Measurements from ENCODE around the gene C13orf42.
"Not testable (repeated sequence)": the region's sequence is repeated elsewhere in the genome, so short reads cannot be mapped to it uniquely, and the experiment has no call there.

The C13orf42 gene

GRCh38 chr13:51111174-51111573 lies at the start of gene C13orf42:
Gene C13orf42 (minus strand): TSS chr13:51111274. CDS start chr13:51111209, 65 bp downstream.
- no peak for DNase-seq

- DNase-seq: no peak
Measured at GRCh38 chr13:51158880-51159518, 47.9 kb upstream of the C13orf42 start.

- DNase-seq: no peak
Measured at GRCh38 chr13:51158365-51158764, 47.3 kb upstream of the C13orf42 start.

GRCh38 chr13:51156648-51157047 lies 45.6 kb upstream of the C13orf42 start:
- no peak for DNase-seq

GRCh38 chr13:51155776-51156515 lies 44.9 kb upstream of the C13orf42 start:
- DNase-seq: no peak

GRCh38 chr13:51155161-51155560 lies 44.1 kb upstream of the C13orf42 start:
- DNase-seq: no peak

- no peak for DNase-seq
Measured at GRCh38 chr13:51154029-51154555, 43.0 kb upstream of the C13orf42 start.

GRCh38 chr13:51153527-51153926 lies 42.5 kb upstream of the C13orf42 start:
- no peak for DNase-seq

- no peak for DNase-seq
Measured at GRCh38 chr13:51152701-51153100, 41.6 kb upstream of the C13orf42 start.

- no peak for DNase-seq
Measured at GRCh38 chr13:51151463-51151862, 40.4 kb upstream of the C13orf42 start.

GRCh38 chr13:51148952-51149573 lies 38.0 kb upstream of the C13orf42 start:
- no peak for DNase-seq

GRCh38 chr13:51148223-51148951 lies 37.3 kb upstream of the C13orf42 start:
- DNase-seq: no peak

GRCh38 chr13:51147732-51148131 lies 36.7 kb upstream of the C13orf42 start:
- no peak for DNase-seq

- no peak for DNase-seq
Measured at GRCh38 chr13:51146667-51147066, 35.6 kb upstream of the C13orf42 start.

- no peak for DNase-seq
Measured at GRCh38 chr13:51137250-51137649, 26.2 kb upstream of the C13orf42 start.

GRCh38 chr13:51136276-51136980 lies 25.4 kb upstream of the C13orf42 start:
- no peak for DNase-seq

GRCh38 chr13:51134763-51135365 lies 23.8 kb upstream of the C13orf42 start:
- no peak for DNase-seq

- no peak for DNase-seq
Measured at GRCh38 chr13:51130348-51130747, 19.3 kb upstream of the C13orf42 start.

GRCh38 chr13:51125495-51126226 lies 14.6 kb upstream of the C13orf42 start:
- peak; percentile 30 for DNase-seq

GRCh38 chr13:51122868-51123566 lies 11.9 kb upstream of the C13orf42 start:
- DNase-seq: no peak

- not testable (repeated sequence) for DNase-seq
Measured at GRCh38 chr13:51120873-51121272, 9.8 kb upstream of the C13orf42 start.

All from GF-D8 (cell line).